Hepatocyte (in vitro differentiated cells): ENCODE measurements around the gene FBXL2. TPM values are rescaled to one million over a fixed set of nuclear protein-coding genes. Genes with fewer than 3 reads are reported as not detected.

Experiments
- DNase-seq: peaks from one replicate; pipeline ENCODE4 v3.0.0-alpha.2; 2016; ENCODE audit warnings: low spot score
- H2AFZ ChIP-seq: fragments of 200-600 bp; sonication (generic); 2 replicates; pipeline ENCODE4 v1.6.0; 2016; ENCODE audit warnings: antibody characterized with exemption, mild to moderate bottlenecking
- H3K27ac ChIP-seq: fragments of 200-600 bp; sonication (generic); 2 replicates; pipeline ENCODE4 v1.5.1; 2016; ENCODE audit warnings: mild to moderate bottlenecking
- H3K27me3 ChIP-seq: fragments of 200-600 bp; sonication (generic); 2 replicates; pipeline ENCODE4 v1.6.1; 2016
- H3K36me3 ChIP-seq: fragments of 200-600 bp; sonication (generic); replicated peaks from 2 replicates; pipeline ENCODE4 v1.5.1; 2016; ENCODE audit warnings: low read depth; ENCODE audit not compliant: insufficient read depth
- H3K4me1 ChIP-seq: fragments of 200-600 bp; sonication (generic); 2 replicates; pipeline ENCODE4 v1.5.1; 2016; ENCODE audit warnings: mild to moderate bottlenecking, moderate library complexity; ENCODE audit not compliant: insufficient read depth
- H3K4me2 ChIP-seq: fragments of 200-600 bp; sonication (generic); 2 replicates; pipeline ENCODE4 v1.6.0; 2016
- H3K4me3 ChIP-seq: fragments of 200-600 bp; sonication (generic); 2 replicates; pipeline ENCODE4 v1.5.1; 2016; ENCODE audit warnings: mild to moderate bottlenecking
- H3K79me2 ChIP-seq: fragments of 200-600 bp; sonication (generic); 2 replicates; pipeline ENCODE4 v1.6.0; 2017; ENCODE audit warnings: mild to moderate bottlenecking
- H3K9me2 ChIP-seq: fragments of 200-600 bp; sonication (generic); replicated peaks from 2 replicates; pipeline ENCODE4 v1.6.0; 2017; ENCODE audit warnings: mild to moderate bottlenecking; ENCODE audit not compliant: insufficient read depth
- H3K9me3 ChIP-seq: fragments of 200-600 bp; sonication (generic); 2 replicates; pipeline ENCODE4 v1.5.1; 2016; ENCODE audit warnings: low read depth, mild to moderate bottlenecking
- H4K20me1 ChIP-seq: fragments of 200-600 bp; sonication (generic); 2 replicates; pipeline ENCODE4 v1.6.0; 2016; ENCODE audit warnings: mild to moderate bottlenecking; ENCODE audit not compliant: insufficient read depth, poor library complexity, severe bottlenecking
- EZH2 ChIP-seq: fragments of 200-600 bp; sonication (generic); IDR thresholded peaks from 2 replicates; pipeline ENCODE4 v1.6.1; 2016; ENCODE audit warnings: antibody characterized with exemption, mild to moderate bottlenecking, borderline replicate concordance
- EZH2phosphoT487 ChIP-seq: fragments of 200-600 bp; sonication (generic); IDR thresholded peaks from one replicate; pipeline ENCODE4 v1.6.1; 2018; ENCODE audit warnings: antibody characterized with exemption, mild to moderate bottlenecking, low read depth, moderate library complexity; ENCODE audit not compliant: unreplicated experiment, severe bottlenecking
- WGBS: methylation state at CpG from one replicate; pipeline ENCODE4 v1.1.6; 2016; ENCODE audit warnings: low lambda C conversion rate; ENCODE audit errors: missing lambda C conversion rate; 5-methylcytosine and 5-hydroxymethylcytosine counted together
- polyA plus RNA-seq: library from polyadenylated mRNA; unstranded; fragments of >200 nt; fragmentation: Nextera tagmentation; extraction: Ambion mirVana; gene quantifications from 2 replicates; pipeline ENCODE4 v1.2.1, GENCODE V29; 2016
- total RNA-seq: library from RNA; depleted of rRNA; stranded (reverse); fragments of >200 nt; gene quantifications from 2 replicates; pipeline ENCODE4 v1.2.3, GENCODE V29; 2014
- TF ChIP-seq, protein P1 (sequence below): fragments of 200-600 bp; sonication (generic); IDR thresholded peaks from 2 replicates; pipeline ENCODE4 v1.5.1; 2016; ENCODE audit warnings: antibody characterized with exemption, mild to moderate bottlenecking; ENCODE audit not compliant: poor library complexity

FBXL2 gene
- total and polyA plus RNA-seq, 2 experiments from 2014 or later = 15.6 to 15.7 TPM

DNA sequence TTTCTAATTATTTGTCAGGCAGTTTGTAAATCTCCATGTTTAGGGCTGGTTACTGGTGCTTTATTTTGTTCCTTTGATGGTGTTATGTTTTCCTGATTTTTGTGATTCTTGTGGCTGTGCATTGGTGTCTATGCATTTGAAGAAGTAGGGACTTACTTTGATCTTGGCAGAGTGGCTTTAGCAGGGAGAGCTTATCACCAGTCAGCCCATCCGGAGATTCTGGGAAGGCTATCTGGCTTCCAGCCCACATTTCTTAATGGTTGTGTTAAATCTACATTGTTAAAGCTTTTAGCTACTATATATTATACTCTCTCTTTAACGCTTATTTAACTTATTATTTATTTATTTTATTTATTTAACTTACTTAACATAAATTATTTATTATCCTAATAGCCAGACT is 35.1 kb downstream of the FBXL2 start:
- Histone ChIP-seq H4K20me1 (no peaks in the 10 kb centered on the region), H3K4me1 (no peaks in the 10 kb centered on the region), H3K27me3 (no peaks in the 10 kb centered on the region), H3K79me2 (no peaks in the 10 kb centered on the region), H3K36me3 (no peaks in the 10 kb centered on the region), H3K9me2 (no peaks in the 10 kb centered on the region), H3K27ac (no peak overlapping the region), H3K4me2 (no peak overlapping the region), H2AFZ (no peak overlapping the region), H3K9me3 (peaks cover 5% of the 10 kb centered on the region), H3K4me3 (no peak overlapping the region)
- WGBS = 71% methylated on average over 2 of the region's 2 CpGs
- DNase-seq = no peak
- TF ChIP-seq EZH2 (no peak), EZH2phosphoT487 (no peak)
- TF ChIP-seq, protein P1, sequence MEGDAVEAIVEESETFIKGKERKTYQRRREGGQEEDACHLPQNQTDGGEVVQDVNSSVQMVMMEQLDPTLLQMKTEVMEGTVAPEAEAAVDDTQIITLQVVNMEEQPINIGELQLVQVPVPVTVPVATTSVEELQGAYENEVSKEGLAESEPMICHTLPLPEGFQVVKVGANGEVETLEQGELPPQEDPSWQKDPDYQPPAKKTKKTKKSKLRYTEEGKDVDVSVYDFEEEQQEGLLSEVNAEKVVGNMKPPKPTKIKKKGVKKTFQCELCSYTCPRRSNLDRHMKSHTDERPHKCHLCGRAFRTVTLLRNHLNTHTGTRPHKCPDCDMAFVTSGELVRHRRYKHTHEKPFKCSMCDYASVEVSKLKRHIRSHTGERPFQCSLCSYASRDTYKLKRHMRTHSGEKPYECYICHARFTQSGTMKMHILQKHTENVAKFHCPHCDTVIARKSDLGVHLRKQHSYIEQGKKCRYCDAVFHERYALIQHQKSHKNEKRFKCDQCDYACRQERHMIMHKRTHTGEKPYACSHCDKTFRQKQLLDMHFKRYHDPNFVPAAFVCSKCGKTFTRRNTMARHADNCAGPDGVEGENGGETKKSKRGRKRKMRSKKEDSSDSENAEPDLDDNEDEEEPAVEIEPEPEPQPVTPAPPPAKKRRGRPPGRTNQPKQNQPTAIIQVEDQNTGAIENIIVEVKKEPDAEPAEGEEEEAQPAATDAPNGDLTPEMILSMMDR = no peak

DNA sequence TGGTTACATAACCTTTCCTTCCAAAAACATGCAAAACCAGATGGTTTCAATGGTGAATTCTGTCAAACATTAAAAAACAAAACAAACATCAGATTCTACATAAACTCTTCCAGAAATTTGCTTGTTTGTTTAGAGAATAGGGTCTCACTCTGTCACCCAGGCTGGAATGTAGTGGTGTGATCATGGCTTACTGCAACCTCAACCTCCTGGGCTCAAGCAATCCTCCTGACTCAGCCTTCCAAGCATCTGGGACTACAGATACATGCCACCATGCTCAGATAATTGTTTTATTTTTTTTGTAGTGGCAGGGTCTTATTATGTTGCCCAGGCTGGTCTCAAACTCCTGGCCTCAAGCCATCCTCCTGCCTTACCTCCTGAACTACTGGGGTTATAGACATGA is 36.1 kb downstream of the FBXL2 start:
- Histone ChIP-seq H3K4me3 (no peak overlapping the region), H2AFZ (no peak overlapping the region), H3K9me2 (no peaks in the 10 kb centered on the region), H3K4me2 (no peak overlapping the region), H3K79me2 (no peaks in the 10 kb centered on the region), H3K27ac (no peak overlapping the region), H3K4me1 (no peaks in the 10 kb centered on the region), H3K27me3 (no peaks in the 10 kb centered on the region), H3K9me3 (peaks cover 5% of the 10 kb centered on the region), H3K36me3 (no peaks in the 10 kb centered on the region), H4K20me1 (no peaks in the 10 kb centered on the region)
- no peak for DNase-seq
- TF ChIP-seq, protein P1 = no peak
- TF ChIP-seq EZH2phosphoT487 (no peak), EZH2 (no peak)

DNA sequence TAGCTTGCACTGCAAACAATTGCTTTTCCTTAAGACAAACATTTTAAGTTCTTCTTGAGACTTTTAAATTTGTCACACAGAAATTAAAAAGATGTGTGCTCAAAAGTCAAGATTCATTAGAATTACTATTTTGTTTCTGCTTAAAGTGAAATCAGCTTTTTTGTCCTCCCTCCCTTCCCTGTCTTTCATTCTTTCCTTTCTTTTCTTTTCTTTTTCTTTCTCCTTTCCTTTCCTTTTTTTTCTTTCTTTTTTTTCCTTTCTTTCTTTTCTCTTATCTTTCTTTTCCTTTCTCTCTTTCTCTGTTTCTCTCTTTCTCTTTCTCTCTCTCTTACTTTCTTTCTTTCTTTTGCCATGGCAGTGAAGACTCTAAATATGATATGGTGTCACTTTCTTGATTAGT is 37.8 kb downstream of the FBXL2 start:
- DNase-seq = no peak
- Histone ChIP-seq H3K9me3 (peaks cover 5% of the 10 kb centered on the region), H3K27ac (no peak overlapping the region), H3K27me3 (no peaks in the 10 kb centered on the region), H3K79me2 (no peaks in the 10 kb centered on the region), H3K4me1 (no peaks in the 10 kb centered on the region), H3K4me2 (no peak overlapping the region), H2AFZ (no peak overlapping the region), H4K20me1 (no peaks in the 10 kb centered on the region), H3K9me2 (no peaks in the 10 kb centered on the region), H3K4me3 (no peak overlapping the region), H3K36me3 (no peaks in the 10 kb centered on the region)
- TF ChIP-seq, protein P1 = no peak
- TF ChIP-seq EZH2phosphoT487 (no peak), EZH2 (no peak)

DNA sequence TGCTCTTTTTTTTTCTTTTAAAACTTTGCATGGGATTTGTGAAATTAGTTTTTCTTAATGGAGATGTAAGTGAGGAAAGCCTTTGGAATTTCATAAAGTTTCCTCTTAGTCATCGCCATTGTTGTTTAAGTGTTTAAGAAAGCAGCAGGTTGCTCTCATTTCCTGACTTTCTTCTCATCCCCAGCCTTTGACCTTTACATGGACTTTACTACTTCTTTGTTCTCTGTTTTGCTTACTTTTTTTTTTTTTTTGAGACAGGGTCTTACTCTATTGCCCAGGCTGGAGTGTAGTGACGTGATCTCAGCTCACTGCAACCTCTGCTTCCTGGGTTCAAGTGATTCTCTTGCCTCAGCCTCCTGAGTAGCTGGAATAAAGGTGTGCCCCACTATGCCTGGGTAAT is 38.6 kb downstream of the FBXL2 start:
- H3K4me2 ChIP-seq = no peak overlapping the region
- no peaks in the 10 kb centered on the region for H3K27me3 ChIP-seq
- no peaks in the 10 kb centered on the region for H3K79me2 ChIP-seq
- no peak overlapping the region for H2AFZ ChIP-seq
- WGBS = 84% methylated on average over 2 of the region's 2 CpGs
- H3K9me2 ChIP-seq = no peaks in the 10 kb centered on the region
- H3K4me3 ChIP-seq = no peak overlapping the region
- no peaks in the 10 kb centered on the region for H3K4me1 ChIP-seq
- DNase-seq = no peak
- peaks cover 3% of the 10 kb centered on the region for H3K9me3 ChIP-seq
- H4K20me1 ChIP-seq = no peaks in the 10 kb centered on the region
- no peaks in the 10 kb centered on the region for H3K36me3 ChIP-seq
- no peak overlapping the region for H3K27ac ChIP-seq
- TF ChIP-seq, protein P1 = no peak
- no peak for TF ChIP-seq EZH2
- TF ChIP-seq EZH2phosphoT487 = no peak
